Measurements from ENCODE around the gene ETNK2. TPM values are rescaled to one million over a fixed set of nuclear protein-coding genes. Genes with fewer than 3 reads are reported as not detected.
"Not testable (repeated sequence)": the region's sequence is repeated elsewhere in the genome, so short reads cannot be mapped to it uniquely, and the experiment has no call there.

Gene ETNK2
- total RNA-seq, 2 donors from 2014 or later: 5.6 to 17.5 TPM

DNA sequence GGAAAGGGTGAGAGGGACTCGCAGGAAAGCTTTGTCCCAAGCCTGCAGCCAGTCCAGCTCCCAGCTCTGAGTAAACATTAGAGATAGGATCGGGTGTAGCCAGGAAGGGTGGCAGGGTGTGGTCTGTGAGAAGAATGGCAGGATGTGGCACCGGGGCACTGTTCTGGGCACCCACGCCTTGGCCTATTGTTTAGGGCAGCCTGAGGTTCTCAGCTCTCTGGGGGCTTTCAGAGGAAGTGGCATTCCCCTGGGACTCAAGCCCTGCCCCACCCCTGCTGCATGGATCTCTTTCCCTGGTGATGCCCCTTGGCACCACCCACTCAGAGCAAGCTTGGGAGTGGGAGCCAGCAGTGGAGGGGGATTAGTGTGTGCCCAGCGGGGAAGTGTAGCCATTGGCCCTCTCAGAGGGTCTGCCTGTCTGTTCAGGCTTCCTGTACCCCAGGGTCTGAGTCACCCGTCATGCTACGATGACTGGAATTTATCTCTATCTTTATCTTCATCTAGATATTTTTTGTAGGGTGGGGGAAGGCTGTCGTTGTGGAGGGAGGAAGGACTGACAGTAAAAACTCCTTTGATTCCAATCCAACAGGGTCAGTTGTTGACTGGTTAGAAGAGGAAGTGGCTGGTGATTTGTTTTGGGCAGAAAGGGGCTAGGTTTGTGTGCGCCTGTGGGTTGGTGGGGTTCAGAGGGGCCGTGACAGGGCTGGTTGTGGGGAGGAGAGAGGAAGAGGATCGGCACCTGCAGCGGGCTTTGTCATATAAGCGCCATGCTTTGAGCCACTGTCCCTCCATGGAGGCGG is 47.3 kb downstream of the ETNK2 start:
- H3K4me3 ChIP-seq: no peak overlapping the region
- H3K4me1 ChIP-seq: peaks cover 0 to 64% of the 10 kb centered on the region in 2 donors
- peak overlapping the region; percentile 36 to 55 for H3K27ac ChIP-seq
- H3K27me3 ChIP-seq: no peaks in the 10 kb centered on the region
- no peak for TF ChIP-seq CTCF (IDR thresholded peaks at IDR 0.05)
- H3K9me3 ChIP-seq: no peaks in the 10 kb centered on the region
- no peak for DNase-seq (ENCODE audit: low spot score)
- H3K36me3 ChIP-seq: no peaks in the 10 kb centered on the region

DNA sequence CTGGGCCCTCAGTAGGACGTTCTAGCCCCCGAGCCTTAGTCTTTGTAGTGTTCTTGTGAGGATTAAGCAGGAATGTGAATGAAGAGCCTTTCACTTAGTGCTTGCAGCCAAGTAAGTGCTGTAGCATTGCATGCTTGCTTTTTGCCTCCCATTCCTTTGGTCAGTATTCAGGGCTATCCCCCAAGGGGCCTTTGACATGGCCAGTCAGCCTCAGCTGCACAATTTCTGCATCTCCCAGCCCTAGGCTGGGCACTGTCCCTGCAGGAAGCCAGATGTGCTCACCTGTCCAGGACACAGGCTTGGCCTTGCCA is 48.5 kb downstream of the ETNK2 start:
- Histone ChIP-seq H3K27ac (peak overlapping the region; percentile 36 to 55), H3K36me3 (no peaks in the 10 kb centered on the region), H3K9me3 (no peaks in the 10 kb centered on the region), H3K4me1 (peaks cover 0 to 62% of the 10 kb centered on the region in 2 donors), H3K4me3 (no peak overlapping the region), H3K27me3 (no peaks in the 10 kb centered on the region)
- DNase-seq (ENCODE audit: low spot score): no peak
- no peak for TF ChIP-seq CTCF (IDR thresholded peaks at IDR 0.05)

DNA sequence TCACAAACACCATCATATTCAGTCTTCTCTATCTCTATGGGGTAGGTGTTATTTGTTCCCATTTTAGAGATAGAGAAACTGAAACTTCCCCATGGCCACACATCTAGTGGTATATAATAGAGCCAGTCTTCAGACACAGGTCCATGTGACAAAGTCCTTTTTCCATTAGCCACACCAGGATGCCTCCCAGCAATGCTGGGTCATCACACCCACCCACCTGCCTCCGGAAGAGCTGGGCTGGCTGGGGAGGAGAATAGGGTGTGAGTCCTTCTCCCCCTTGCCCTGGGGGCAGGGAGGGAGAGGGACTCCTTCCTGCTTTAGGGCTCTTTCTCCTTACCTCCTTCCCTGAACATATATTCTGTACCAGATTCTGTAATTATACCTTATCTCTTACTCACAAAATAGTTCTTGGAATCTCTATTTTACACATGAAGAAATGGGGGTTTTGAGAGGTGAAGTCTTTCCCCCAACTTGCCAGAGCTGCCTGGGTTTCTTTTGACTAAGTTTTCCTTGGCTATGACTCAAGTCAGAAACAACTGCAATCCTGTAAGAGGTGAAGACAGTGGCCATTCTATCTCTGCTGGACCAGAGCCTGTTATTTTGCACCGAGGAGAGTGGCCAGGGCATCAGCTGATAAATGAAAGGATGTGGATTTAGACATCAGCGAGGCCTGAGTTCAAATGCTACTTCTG is 49.0 kb downstream of the ETNK2 start:
- no peak for TF ChIP-seq CTCF (IDR thresholded peaks at IDR 0.05)

GRCh38 chr1:204102029-204102611 is 49.7 kb downstream of the ETNK2 start:
- peak overlapping the region in 1 of 2 donors; percentile 6 for H3K27ac ChIP-seq
- no peaks in the 10 kb centered on the region for H3K9me3 ChIP-seq
- no peak for DNase-seq (ENCODE audit: low spot score)
- peaks cover 0 to 50% of the 10 kb centered on the region in 2 donors for H3K4me1 ChIP-seq
- no peaks in the 10 kb centered on the region for H3K36me3 ChIP-seq
- H3K27me3 ChIP-seq: no peaks in the 10 kb centered on the region
- no peak for TF ChIP-seq CTCF (IDR thresholded peaks at IDR 0.05)
- H3K4me3 ChIP-seq: no peak overlapping the region

More for the DNA sequence above, 49.0 kb downstream of the ETNK2 start:
- H3K9me3 ChIP-seq: no peaks in the 10 kb centered on the region
- H3K27ac ChIP-seq: peak overlapping the region in 1 of 2 donors; percentile 36
- H3K27me3 ChIP-seq: no peaks in the 10 kb centered on the region
- no peaks in the 10 kb centered on the region for H3K36me3 ChIP-seq
- H3K4me3 ChIP-seq: no peak overlapping the region
- H3K4me1 ChIP-seq: peaks cover 0 to 57% of the 10 kb centered on the region in 2 donors
- no peak for DNase-seq (ENCODE audit: low spot score)

GRCh38 chr1:204099754-204100153 is 52.1 kb downstream of the ETNK2 start:
- not testable (repeated sequence) for H3K36me3 ChIP-seq; DNase-seq (ENCODE audit: low spot score); H3K4me3 ChIP-seq; H3K9me3 ChIP-seq; H3K27me3 ChIP-seq; H3K27ac ChIP-seq
- H3K4me1 ChIP-seq: peaks cover 0 to 52% of the 10 kb centered on the region in 2 donors

DNA sequence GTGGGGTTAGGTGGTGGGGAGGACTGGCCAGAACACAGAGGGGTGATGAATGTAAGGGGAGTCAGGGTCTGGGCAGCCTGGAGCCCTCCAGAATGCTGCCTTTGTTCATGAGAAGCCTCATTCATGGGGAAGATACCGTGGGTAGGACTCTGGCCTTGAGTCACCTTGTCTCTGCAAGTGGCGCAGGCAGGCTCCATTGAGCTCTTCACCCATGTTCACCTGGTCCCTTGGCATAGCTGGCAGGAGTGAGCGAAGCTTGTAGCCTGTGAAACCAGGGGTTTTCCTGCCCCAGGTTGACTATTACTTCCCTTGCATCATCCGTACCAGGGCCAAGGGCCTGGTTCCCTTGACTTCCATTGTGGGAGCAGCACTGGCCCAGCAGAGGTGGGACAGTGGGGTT is 53.2 kb downstream of the ETNK2 start:
- no peaks in the 10 kb centered on the region for H3K9me3 ChIP-seq
- no peak for DNase-seq (ENCODE audit: low spot score)
- H3K36me3 ChIP-seq: no peaks in the 10 kb centered on the region
- H3K4me3 ChIP-seq: no peak overlapping the region
- no peak overlapping the region for H3K27ac ChIP-seq
- H3K27me3 ChIP-seq: no peaks in the 10 kb centered on the region
- peaks cover 0 to 49% of the 10 kb centered on the region in 2 donors for H3K4me1 ChIP-seq
- no peak for TF ChIP-seq CTCF (IDR thresholded peaks at IDR 0.05)
